GM12874 (cell line): Measurements from ENCODE around the gene NCOA7.

Experiments used
- TF ChIP-seq, protein P1 (sequence below): IDR thresholded peaks from 2 replicates; pipeline ENCODE4 v1.5.1; 2011; ENCODE audit warnings: low read depth, mild to moderate bottlenecking, control low read depth, low read length, moderate library complexity; ENCODE audit not compliant: insufficient read depth

Gene NCOA7

DNA sequence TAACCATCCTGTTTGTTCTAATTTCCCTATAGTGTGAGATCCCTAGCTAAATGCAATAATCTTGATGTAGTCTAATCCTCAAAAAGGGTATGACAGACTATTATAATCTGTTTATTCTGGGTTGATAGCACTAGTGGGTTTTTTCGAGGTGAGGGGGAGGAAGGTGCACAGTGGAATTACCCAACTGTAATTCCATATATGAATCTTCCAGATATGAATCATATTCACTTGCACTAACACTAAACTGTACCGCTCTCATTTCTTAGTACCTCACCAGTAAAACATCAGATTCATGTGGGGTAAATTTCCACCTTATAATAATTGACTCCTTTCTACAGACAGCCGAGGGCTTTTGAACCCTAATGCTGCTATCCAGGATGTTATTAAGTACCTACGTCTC, 16.5 kb downstream of the NCOA7 start:
- TF ChIP-seq, protein P1, sequence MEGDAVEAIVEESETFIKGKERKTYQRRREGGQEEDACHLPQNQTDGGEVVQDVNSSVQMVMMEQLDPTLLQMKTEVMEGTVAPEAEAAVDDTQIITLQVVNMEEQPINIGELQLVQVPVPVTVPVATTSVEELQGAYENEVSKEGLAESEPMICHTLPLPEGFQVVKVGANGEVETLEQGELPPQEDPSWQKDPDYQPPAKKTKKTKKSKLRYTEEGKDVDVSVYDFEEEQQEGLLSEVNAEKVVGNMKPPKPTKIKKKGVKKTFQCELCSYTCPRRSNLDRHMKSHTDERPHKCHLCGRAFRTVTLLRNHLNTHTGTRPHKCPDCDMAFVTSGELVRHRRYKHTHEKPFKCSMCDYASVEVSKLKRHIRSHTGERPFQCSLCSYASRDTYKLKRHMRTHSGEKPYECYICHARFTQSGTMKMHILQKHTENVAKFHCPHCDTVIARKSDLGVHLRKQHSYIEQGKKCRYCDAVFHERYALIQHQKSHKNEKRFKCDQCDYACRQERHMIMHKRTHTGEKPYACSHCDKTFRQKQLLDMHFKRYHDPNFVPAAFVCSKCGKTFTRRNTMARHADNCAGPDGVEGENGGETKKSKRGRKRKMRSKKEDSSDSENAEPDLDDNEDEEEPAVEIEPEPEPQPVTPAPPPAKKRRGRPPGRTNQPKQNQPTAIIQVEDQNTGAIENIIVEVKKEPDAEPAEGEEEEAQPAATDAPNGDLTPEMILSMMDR, result no peak

DNA sequence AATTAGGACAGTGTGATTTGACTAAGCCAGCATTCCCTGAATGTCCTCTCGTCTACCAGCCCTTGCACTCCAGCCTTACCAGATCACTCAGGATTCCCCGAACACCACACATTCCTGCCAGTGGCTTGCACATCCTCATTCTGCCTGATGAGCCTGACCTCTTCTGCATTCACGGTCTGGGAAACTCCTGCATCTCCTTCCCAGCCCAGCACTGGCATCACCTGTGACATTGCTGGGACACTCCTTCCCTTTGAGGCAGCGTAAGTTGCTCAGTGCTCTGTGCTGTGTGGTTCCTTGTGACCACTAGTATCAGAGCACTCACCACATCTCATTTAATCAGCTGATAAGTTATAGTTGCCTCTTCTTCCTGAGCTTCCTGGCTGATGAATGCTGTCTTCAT, 17.3 kb downstream of the NCOA7 start:
- TF ChIP-seq, protein P1, result no peak

DNA sequence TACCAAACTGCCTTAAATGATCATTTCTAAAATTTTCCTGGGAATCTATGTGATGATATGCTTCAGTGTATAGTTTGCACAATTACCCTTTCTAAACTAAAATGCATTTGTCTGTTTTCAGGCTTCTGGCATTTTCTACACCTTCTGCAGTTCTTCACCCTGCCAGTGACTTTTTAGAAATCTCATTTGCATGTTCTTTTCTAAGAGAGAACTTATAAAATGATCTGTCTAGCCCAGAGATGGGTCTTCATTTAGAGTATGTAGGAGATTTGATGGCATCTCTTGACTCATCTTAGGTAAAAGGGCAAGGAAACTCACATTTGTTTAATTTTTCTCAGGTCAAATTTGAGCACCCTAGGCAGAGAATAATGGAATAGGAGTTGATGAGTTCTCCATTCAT, 17.8 kb downstream of the NCOA7 start:
- TF ChIP-seq, protein P1, result no peak

DNA sequence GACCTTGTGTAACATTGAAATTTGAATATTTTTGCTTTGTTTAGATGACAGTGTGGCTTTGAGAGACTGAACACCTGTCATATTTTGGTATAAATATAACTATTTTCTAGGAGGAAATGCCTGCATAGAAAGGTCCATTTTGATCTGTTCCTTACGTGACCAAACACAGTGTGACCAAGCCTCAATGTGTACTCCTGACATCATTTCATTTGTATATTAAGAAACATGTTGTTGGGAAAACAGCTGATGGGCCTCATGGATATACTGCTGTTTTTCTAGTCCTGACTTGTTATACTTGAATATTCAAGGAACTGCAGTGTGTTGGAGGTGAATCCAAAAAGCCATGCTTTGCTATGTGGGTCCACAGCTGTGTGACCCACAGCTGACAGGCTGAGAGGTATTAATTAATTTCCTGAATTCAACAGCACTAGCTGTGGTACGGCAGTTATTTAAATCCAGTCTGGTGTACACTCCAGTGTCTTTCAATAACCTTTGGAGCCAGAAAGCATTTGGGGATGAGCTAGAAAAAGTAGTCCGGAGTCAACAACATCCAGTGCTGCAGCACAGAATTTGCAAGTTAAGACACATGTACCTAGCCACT, 18.9 kb downstream of the NCOA7 start:
- TF ChIP-seq, protein P1, result no peak

DNA sequence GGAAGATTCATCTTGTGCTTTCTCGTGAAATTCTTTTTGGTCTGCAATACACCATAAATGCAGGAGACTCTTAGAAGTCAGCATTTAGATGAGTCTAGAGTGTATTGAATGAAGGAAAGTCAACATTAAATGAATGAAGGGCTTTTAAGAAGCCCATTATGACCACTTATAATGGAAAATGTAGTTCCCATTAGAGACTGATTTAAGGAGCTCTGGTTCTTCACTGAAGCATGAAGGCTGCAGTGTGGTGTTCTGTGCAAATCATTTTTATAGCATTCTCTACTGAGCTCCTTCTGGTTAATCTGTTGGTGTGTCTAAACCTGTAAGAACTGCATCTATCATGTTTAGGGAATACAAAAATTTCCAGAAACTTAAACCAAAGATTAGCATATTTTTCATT, 19.7 kb downstream of the NCOA7 start:
- TF ChIP-seq, protein P1, result no peak

DNA sequence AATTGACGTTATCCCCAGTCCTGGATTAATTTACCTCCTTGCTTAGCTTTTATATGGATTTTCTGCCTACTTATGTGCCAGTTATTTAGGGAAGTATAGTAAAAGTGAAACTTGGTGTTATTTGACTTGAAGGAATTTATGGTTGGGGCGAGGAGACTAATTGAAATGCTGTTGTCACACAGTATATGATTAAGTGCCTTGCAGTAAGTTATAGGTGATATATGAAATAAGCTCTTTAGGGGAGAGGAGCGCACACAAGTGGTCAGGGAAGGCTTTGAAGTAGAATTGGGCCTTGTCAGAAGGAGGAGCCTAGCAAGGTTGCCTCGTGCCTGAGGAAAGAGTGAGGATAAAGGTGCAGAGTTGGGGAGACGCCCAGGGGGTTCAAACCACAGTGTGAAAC, 20.5 kb downstream of the NCOA7 start:
- TF ChIP-seq, protein P1, result no peak

DNA sequence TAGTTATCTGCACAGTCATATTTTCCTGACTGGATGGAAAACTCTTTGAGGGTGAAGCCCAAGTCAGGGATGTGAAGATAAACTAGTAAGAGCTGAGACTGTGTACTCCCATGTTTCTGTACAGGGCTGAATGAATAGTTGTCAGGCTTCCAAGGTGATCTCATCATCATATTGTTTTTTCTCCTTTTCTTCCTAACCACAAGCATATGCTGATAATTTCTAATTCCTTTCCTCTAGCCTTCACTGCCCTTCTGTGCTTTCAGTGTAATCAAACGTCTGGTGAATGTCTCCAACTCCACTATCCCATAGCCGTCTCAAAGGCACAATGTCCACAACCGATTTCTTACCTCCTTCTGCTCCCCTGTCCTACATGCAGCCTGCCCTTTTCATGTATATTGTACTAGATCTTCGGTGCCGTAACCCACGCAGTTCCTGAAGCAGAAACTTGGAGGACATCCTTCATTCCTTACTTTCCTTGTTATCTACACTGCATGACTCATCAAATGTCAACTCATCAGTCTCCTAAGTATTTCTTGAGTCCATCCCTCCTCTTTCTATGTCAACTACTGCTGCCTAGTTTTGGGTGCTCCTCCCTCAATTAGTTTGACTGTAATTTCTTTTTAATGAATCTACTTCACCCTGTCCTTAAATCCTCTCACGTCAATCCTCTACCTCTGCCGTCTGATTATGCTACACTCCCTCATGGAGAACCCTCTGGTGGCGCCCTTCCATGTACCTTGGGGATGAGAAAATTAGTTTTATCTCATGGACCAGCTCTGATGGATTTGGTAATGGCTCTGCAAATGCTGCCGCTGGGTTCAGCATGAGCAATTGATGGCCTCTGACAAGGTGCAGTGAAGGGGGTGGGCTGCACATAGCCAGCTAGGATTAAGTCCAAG, 21.9 kb downstream of the NCOA7 start:
- TF ChIP-seq, protein P1, result no peak
